Occipital lobe (tissue), 2 donors: ENCODE measurements around the gene RAET1L. TPM values are rescaled to one million over a fixed set of nuclear protein-coding genes. Genes with fewer than 3 reads are reported as not detected.
"Not testable (repeated sequence)": the region's sequence is repeated elsewhere in the genome, so short reads cannot be mapped to it uniquely, and the experiment has no call there.

Experiments used
- DNase-seq: peaks from one replicate; lab custom pipeline; 2025; lab: John Stamatoyannopoulos, UW
- total RNA-seq: library from RNA; depleted of rRNA; stranded (reverse); fragments of >200 nt; gene quantifications from one replicate; pipeline ENCODE4 v1.2.3, GENCODE V29; 2014

The RAET1L gene
- total RNA-seq, 1 donor from 2014 or later, result 0.62 TPM

DNA sequence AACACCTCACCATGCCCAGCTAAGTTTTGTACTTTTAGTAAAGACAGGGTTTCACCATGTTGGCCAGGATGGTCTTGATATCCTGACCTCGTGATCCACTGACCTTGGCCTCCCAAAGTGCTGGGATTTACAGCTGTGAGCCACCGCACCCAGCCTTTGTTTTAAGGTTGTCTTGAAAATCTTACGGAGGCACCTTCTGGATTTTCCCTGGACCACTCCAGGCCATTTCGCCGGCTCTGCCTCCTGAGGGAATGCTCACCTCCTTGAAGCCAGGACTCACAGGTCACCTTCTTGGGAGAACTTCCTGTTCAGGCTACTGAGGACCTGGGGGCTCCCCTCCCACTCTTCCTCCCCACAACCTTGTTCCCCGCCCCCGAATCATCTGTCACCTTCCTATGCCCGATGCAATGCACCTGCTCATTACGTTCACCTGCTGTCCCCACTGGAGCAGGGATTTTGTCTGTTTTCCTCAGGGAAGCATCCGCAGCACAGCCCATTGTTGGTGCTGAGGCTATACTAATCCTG lies 19.4 kb upstream of the RAET1L start:
- no peak for DNase-seq

DNA sequence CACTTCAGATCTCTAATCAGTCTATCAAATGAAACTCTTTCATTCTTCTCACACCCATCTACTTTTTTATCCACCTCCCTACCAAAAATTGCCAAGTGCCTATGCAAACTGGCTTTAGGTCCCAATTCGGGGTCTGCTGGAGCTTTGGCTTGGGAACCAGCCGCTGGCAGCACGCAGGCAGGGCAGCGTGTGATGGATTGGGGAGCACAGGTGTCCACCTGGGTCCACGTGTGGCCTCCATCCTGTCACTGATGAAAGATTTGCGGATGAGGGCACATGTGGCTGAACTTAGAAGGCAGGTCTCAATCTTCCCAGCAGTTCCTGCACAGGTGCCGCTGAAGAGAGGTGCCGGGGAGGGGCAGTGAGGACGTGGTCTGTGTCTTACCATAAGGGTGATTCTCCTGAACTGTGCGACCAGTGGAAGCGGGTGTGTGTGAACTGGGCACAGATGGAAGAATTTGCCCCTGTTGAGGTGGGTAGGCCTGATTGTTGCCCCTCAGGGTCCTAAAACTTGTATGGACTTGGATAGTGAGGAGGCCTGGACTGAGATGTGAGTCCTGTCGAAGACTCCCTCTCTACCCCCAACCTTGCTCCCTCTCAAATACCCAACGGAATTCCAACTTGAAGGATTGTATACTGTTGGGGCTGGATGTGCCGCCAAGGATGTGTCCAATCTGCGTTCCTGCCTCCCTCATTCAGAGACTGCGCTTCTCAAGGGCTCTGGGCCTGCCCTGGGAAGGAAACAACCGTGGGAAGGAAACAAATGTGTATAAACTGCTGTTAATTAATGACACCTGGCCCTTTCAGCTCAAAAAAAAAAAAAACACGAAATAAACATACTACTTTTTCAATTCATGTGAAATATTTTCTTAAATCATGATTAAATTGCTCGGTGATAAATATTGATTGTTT lies 18.4 kb upstream of the RAET1L start:
- DNase-seq, result no peak

- no peak for DNase-seq
These were observed 17.8 kb upstream of the RAET1L start for GRCh38 chr6:150043096-150043495.

DNA sequence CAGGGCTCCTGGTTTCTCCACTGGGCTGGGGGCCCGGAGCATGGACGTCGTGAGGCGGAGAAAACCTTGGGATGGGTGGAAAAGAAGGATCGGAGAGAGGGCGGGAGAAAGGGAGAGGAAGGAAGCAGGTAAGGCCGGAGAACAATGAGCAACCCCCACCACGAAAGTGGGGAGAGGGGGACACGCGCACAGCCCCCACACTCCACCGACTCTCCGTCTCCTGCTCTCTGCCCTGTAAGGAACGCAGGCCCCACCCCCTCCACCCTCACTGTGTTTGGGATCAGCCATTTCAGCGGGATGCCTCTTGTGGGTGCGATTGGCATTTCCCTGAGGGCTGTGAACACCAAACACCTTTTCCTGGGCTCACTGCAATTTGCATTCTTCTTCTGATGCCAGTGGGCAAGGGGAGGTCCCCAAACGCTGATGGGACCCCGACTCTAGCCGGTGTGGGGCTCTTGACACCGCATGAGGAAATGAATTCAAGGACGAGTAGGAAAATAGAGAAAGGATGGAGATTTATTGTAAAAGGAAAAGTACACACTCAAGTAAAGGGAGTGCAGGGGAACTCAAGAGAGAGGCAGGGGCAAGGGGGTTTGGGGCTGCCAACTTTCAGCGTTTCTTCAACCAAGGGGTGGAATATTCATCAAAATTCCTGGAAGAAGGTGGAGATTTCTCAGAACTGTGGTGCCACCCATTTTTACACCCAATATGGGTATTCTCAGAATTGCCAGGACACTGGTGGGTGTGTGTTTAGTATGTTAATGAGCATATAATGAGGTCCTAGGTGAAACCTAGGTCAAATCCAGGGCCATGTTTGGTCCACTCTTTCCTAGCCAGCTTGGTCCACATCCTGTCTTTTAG lies 13.1 kb upstream of the RAET1L start:
- DNase-seq, result no peak

DNA sequence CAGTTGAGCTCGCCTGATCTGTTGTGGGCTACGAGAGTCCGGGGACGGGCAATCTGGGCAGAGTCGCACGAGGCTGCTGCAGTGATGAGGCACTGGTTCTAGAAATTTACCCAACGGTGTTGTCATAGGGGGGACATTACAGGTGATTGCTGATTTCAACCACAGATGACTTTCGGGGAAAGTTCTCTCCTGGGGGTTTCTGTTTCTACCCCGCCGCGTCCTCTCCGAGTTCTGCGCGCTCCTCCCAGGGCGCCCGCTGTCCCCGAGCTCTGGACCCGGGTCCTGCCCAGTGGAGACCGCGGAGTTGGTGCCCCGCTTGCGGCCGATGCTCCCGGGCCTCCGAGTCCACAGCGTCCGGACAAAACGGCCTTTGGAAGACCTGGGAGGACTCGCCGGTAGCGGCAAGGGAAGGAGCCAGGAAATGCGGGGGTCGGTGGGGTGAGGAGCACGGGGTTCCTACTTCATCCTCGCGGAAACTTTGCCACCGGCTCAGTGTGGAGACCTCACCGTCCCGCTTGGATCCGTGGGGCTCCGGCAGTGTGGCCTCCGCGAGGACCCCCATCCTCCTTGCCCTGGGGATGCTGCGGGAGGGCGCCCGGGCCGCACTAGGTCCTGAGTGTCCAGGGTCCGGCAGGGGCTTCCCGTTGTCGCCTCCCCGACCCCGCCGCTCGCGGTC lies 12.3 kb upstream of the RAET1L start:
- no peak for DNase-seq

DNA sequence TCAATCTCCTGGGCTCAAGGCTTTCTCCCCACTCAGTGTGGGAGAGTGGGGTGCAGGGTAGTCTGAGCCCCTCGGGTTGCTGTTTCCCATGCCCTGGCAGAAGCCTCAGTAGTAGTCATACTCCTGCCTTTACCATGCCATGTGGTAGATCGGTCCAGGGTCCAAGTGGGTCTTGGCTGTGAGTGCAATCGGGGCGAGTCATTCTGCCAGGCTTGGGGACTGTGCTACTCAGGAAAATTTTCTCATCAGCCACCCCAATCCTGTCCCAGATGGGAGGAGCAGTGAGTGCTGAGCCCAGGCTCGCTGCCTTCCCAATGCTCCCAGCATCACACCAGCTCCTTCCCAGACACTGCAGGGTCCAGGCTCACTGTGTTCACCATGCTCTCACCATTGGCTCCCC lies 10.7 kb upstream of the RAET1L start:
- no peak for DNase-seq

DNA sequence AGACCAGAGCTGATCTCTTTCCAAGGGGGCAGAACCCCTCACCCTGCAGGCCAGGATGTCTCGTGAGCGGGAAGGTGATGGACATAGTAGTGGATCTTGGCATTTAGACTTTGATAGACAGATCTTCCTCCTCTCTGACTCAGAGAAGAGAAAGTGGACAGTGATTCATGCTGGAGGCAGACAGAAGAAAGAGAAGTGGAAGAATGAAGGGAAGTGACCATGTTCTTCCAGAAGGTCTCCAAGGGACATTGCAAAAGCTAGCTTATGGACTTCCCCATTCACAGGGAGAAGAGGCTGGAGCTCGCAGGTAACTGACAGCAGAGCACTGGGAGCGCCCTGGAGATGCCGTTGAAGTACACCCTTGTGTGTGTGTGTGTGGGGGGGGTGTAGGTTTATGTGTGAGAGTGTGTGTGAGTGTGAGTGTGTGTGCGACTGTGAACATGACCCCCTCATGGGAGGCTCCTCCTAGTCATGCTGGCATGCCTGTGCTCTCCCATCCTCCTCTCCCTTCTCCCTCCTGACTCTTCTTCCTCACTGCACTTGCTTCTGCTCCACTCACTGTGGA lies 8.0 kb upstream of the RAET1L start:
- no peak for DNase-seq

GRCh38 chr6:150032598-150032997 lies 7.3 kb upstream of the RAET1L start:
- DNase-seq, result no peak

DNA sequence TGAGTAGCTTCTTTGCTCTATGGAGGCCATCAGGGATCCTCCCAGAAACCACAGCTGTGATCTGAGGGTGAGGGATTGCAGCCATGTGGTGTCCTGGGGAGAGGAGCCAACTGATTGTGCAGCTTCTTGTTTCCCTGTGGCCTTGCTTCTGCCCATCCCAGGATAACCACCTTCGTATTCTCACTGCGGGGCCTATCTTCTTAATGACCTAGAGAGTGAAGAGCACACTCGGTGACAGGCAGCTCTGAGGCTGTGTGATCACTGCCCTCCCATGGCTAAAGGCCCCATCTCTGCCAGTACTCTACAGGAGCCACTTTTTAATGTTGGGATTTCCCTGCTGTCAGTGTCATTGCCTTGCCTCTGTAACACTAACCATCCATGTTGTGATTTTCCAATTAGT lies 5.3 kb upstream of the RAET1L start:
- DNase-seq, result no peak

DNA sequence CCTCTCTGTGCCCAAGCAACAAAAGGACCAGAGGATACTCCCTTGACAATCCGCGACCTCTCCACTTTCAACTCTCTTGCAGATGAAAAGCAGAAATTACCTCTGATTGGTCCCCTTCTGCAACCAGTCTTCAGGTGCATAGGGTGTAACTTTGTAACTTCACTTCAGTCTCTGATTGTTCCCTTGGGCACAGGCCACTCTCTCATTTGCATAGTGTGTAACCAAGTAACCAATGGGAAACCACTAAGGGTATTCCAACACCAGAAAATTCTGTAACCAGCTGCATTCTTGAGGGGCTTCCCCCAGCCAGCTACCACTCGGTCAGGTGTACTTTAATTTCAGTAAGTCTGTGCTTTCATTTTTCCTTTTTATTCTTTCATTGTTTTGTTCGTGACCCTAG lies 4.4 kb upstream of the RAET1L start:
- no peak for DNase-seq

DNA sequence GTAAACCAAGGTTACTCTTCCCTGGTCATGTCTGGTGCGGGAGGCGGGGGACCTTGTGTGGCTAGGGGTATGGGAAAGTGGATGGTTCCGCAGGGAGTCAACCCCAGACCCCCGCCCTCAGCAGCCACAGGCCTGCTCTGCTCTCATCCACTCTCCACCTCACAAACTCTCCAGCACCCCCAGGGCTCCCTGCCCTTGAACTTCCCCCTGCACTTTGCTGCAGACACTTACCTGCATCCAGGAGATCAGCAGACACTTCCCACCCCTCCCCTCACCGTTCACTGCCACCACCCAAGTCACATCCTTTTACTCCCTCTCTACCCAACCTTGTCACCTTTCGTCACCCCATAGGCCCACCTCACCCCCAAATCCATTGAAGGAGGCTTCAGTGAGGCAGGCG lies 3.9 kb upstream of the RAET1L start:
- DNase-seq, result no peak

GRCh38 chr6:150028799-150029198 lies 3.5 kb upstream of the RAET1L start:
- DNase-seq, result no peak

- DNase-seq, result no peak
These were observed 2.7 kb upstream of the RAET1L start for GRCh38 chr6:150027806-150028565.

DNA sequence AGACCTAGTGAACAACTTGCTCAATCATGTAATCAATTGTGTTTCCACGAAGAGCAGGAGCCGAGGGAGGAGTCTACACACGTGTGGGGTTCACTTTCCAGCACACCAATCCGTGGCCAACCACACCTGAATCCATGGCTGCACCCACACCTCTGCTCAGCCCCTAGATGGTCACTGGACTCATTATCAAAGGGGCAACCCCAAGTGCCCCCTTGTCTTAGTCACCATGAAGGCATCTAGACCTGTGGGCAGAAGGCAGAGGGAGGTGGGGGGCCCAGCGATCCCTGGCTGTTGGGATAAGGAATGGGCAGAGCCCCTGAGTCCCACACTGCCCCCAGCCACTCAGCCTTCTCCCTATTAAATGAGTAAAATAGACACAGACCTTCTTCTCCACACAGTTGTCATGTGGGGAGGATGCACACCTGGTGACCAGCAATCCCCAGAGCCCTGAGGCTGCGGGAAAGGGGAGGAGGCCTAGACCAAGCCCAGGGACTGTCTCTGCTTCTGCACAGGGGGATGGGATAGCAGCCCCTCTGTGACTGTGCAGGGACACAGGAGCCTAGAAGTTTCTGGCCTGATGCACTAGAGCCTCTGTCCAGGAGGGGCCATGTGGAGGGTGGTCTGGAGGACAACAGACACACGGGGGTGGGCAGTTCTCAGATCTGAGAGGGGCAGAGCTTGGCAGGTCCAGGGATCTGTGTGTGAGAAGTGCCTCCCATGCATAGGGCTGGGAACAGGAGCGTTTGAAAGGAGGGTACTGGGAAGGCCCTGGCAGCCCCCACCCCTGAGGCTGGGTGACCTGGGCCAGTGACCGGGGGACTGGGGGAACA lies 1.9 kb upstream of the RAET1L start:
- DNase-seq, result no peak

DNA sequence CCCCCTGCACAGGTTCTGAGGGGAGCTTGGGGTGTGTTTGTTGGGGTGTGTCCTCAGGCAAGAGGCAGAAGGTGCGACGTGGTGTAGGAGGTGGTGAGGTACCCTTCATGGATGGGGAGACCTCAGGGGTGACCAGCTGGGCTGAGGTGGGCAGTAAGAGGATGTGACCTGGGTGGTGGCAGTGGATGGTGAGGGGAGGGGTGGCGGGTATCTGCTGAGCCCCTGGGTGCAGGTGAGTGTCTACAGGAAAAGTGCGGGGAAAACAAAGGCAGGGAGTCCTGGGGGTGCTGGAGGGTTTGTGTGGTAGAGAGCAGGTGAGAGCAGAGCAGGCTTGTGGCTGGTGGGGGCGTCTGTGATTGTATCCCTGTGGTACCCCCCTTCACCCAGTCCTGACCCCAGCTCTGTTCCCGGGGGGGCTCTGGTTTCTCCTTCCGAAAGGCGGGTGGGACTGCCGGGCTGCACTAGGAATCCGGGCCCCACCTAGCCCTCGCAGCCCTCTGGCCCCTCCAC lies 631 bp downstream of the RAET1L start:
- DNase-seq, result no peak

DNA sequence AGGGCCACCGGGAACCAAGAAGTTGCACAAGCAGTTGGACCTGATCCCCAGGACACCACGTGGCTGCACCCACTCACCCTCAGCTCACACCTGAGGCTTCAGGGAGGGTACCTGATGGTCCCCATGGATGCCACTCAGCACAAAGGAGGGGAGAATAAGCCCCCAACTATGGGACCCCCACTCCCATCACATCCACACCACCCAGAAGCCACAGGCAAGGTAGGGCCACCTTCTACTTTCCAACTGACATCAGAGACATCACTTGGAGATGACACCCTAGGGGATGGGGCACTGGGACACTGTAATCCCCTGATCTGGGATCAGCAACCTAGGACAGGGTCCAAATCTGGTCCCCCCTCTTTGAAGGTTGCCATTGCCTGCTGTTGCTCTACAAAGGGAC lies 1.3 kb downstream of the RAET1L start:
- DNase-seq, result not testable (repeated sequence)

- DNase-seq, result not testable (repeated sequence)
These were observed 3.5 kb downstream of the RAET1L start for GRCh38 chr6:150021870-150022269.

- DNase-seq, result no peak
These were observed 6.3 kb downstream of the RAET1L start for GRCh38 chr6:150018846-150019580.

DNA sequence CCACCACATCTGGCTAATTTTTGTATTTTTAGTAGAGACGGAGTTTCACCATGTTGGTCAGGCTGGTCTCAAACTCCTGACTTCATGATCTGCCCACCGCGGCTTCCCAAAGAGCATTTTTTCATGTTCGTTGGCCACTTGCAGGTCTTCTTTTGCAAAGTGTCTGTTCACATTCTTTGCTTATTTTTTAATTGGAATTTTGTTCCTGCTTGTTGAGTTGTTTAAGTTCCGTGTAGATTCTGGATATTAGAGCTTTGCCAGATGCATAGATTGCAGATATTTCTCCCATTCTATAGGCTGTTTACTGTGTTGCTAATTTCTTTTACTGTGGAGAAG lies 8.2 kb downstream of the RAET1L start:
- DNase-seq, result not testable (repeated sequence)
